Measurements from ENCODE around the gene DNAI1.

DNAI1 gene

DNA sequence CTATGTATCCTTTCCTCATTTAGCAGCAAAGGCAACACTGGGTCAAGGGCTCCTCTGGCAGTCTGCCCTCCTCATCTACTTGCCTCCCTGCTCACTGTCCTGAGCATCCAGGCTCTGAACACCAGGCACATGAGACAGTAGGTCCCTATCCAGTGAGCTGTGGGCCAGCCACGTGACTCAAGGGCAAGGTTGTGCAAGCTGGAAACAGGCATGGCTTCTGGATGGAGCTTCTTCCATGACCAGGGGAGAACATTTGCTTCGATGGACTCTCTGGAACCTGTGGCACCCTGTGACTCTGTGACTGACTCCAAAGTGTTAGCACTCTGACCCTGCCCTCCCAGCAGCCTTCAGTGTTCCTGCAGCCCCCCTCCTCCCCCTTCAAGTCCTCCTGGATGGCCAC lies 33.0 kb downstream of the DNAI1 start:
- DNase-seq, result no peak

DNA sequence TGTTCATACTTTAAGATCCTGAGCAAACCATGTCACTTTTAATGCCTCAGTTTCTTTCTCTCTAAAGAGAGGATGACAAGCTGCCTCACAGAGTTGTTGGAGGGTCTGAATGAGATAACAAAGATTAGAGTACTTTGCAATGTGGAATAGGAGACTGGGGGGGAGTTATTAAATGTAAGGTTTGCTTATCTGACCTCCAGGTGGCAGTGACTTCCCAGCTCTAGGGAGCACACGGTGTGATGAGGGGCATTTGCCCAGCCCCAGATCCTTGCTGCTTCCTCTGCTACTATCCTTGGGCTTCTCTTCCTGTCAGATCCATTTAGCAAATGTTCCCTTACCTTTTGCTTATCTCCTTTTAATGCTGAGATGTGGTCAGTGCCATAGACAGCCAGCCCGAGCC lies 33.4 kb downstream of the DNAI1 start:
- peak; percentile 13 for DNase-seq

DNA sequence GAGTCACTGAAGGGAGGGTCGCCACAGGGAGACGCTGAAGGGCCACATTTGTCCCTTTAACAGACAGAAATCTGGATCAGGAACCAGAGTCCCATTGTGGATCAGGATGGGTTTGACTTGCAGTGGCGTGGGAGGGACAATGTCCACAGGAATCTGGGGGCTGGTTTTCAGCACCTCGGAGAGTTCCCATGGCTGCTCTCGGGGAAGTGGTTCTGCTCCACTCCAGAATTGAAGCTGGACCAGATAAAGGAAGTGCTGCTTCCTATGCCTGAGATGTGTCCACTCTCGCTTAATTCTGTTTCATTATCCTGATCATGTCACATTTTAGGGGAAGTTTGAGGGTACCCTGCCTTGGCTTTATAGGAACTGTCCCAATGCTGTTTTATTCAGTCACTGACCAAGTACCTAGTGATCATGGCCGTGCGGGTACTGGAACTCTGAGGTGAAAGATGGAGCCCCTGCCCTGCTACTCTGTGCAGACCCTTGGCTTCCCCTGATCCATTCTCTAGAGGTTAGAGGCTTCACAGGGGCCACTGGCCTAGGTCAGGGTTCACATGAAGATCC lies 35.4 kb downstream of the DNAI1 start:
- DNase-seq, result no peak

GRCh38 chr9:34496149-34496712 lies 37.6 kb downstream of the DNAI1 start:
- DNase-seq, result no peak

DNA sequence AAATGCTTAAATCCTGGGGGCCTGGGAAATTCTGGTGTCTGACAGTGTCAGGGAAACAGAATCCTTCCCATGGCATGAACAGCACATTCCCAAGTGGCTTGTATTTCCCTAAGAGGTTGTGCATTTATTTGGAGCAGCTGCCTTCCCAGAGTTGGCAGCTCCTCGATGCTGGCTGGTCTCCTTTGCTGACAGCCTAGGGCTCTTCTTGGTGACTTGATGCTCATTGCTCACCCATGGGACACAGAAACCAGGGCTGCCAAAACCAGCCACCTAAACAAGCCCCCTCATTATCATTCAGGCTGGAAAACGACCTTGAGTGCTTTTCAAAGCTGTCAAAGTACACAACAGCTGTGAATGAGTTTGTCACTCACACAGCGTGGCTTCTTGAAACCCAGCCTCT lies 39.9 kb downstream of the DNAI1 start:
- DNase-seq, result no peak

- DNase-seq, result no peak
These were observed 40.5 kb downstream of the DNAI1 start for GRCh38 chr9:34499076-34499475.

GRCh38 chr9:34500623-34501267 lies 42.1 kb downstream of the DNAI1 start:
- DNase-seq, result peak; percentile 54

- DNase-seq, result no peak
These were observed 42.8 kb downstream of the DNAI1 start for GRCh38 chr9:34501372-34501771.

GRCh38 chr9:34501889-34502425 lies 43.4 kb downstream of the DNAI1 start:
- no peak for DNase-seq

DNA sequence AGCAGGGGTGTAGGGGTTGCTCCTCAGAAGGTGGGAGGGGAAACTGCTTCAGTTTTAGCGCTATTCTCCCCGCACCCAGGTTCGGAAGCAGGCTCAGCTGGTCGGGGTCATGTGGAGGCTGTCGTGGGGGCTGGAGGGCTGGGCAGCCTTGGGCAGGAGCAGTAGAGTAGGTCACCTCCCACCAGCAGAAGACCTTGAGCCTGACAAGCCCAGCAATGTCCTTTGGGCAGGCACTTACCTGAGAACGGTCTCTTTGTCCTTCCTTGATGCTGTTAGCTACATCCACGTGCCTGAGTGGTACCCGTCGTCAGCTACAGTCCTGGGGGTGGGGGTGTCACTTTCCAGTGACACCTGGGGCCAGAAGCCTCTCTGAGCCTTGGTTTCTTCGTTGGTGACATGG lies 43.9 kb downstream of the DNAI1 start:
- no peak for DNase-seq

- DNase-seq, result peak; percentile 19
These were observed 44.3 kb downstream of the DNAI1 start for GRCh38 chr9:34502891-34503290.

- DNase-seq, result no peak
These were observed 44.8 kb downstream of the DNAI1 start for GRCh38 chr9:34503406-34503805.

- no peak for DNase-seq
These were observed 46.9 kb downstream of the DNAI1 start for GRCh38 chr9:34505370-34506120.

- DNase-seq, result no peak
These were observed 48.0 kb downstream of the DNAI1 start for GRCh38 chr9:34506623-34507022.

DNA sequence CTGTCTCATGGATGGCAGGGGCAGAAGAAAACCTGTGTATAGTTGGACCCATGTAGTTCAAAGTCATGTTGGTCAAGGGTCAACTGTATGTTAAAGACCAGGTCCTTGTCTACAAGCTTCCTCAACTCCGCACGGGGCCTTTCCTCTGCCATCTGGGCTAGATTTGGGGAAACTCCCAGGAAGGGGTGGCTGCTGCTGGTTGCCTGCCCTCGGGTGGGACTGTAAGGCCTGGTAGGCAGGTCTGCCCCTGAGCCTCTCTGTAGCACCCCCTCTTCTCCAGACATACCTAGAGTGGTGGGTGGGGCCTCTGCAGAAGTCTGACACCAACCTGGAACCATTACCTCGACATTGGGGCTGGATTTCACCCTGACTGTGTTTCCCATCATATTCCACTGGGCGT lies 49.0 kb downstream of the DNAI1 start:
- DNase-seq, result no peak

DNA sequence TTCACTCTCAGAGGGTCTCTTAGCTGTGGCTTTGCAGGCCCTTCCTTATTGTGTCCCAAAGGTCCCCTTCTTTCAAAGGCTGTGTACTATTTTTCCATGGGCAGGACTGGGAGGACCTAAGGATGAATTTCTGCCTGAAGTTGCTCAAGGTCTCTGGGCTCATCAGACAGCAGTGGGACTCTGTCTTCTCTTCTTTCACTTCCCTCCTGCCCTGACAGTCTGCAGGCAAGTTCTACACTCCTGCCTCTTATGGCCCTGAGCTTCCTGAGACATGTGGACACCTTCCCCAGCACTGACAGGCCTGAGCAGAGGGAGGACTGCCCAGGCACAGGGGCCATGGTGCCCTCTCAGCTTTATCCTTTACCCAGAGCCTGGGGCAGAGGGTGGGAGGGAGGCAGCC lies 49.4 kb downstream of the DNAI1 start:
- DNase-seq, result no peak

DNA sequence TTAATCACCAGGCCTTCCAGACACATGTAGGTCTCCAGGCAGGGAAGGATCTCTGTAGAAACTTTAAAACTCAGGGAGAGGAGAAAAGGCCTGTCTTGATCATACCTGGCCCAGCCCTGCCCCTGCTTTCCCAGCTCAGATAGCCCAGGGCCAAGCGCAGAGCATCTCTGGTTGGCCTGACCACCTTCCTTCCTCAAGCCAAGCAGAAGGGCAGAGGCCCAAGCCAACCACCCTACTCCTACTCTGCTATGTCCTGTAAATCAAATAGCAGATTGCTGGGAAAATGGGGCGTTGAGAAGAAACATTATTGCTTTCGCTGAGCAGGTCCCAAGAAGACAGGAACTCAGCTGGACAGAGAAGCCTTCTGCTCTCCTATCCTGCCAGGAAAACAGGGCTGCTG lies 49.9 kb downstream of the DNAI1 start:
- no peak for DNase-seq

DNA sequence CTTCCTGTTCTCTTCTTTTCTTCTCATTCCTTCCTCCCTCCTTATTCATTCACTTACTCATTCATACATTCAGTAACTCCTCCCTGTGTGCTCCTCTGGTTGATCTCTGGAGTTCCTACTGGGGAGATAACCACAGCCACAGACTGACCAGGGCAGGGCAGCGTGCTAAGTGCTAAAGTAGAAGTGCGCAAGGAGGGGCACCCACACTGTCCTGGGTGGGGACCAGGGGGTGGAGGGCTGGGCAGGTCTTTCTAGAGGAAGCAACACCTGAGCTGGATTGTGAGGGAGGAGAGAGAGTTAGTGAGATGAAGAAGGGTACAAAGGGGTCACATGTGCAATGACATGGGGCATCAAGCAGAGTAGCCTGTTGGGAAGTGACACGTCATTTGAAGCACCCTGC lies 50.3 kb downstream of the DNAI1 start:
- DNase-seq, result no peak

DNA sequence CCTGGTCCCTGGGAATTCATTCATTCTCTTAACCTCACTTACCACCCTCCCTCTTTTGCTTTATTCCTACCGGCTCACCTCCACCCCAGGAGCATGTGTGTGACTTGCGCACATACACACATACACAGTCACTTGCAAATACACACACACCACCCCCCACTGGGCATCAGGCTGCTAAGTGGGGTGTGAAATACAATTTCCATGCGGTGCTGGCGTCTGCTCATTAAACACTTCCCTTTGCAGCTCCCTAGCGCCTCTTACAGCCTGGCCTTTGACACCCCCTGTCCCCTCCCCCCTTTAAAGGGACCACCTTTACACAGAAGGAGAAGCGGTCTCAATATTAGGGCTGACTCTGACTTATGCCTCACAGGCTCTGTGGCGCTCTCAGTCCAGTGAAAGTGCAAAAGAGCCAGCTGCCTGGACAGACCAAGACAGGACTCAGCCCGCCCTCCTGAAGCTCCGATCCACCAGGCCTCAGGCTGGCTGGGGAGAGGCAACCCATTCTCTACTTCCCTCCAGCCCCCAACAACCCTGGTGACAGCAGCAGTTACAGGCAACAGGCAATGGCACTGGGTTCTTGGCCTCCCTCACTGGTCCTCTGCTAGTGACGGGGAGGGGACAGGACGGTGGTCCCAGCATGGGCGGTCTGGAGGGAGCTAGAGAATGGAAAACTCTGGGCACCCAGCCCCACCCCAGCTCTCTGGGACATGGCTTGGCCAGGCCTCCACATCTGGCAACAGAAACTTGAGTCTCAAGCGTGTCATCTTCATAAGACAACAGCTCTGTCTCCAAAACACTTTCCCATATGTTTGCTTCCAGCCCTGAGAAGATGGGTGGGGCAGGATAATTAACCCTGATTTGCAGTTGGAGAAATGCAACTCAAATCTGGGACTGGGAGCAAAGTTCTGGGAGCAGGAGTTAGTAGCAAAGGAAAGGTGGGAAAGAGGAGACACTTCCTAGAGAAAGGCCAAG lies 52.2 kb downstream of the DNAI1 start:
- peak; percentile 69 for DNase-seq

DNA sequence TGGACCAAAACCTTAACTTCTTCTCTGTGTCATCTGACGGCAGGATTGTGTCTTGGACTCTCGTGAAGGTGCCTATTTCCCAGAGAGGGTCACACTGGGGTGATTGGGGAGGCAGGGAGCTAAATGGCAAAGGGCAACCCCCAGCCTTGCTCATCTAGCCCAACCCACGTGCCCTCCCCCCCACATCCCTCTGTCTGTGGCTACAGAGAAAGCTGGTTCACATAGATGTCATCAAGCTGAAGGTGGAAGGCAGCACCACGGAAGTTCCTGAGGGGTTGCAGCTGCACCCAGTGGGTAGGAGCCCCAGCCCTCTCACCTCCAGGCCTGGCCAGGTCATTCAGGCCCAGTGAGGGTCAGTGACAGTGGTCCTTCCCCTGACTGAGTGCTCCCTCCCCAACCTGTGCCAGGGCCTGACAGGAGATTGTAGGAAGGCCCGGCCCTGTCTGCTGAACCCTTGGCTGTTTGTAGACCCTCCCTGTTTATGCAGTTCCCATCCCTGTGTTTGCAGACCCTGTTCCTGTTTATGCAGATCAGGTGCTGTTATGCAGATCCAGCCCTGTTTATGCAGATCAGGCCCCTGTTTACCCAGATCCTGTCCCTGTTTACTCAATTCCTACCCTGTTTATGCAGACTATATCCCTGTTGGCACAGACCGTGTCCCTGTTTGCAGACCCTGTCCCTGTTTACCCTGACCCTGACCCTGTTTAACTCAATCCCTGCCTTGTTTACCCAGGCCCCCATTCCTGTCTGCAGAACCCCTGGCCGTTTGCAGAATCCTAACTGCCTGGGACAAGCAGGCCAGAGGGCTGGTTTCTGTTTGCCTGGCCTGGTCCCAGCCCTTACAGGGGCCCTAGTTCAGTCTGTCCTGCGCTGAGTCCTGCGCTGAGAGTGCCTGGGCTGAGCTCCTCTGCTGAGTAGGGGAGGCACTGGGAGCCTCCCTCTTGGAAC lies 53.8 kb downstream of the DNAI1 start:
- no peak for DNase-seq

DNA sequence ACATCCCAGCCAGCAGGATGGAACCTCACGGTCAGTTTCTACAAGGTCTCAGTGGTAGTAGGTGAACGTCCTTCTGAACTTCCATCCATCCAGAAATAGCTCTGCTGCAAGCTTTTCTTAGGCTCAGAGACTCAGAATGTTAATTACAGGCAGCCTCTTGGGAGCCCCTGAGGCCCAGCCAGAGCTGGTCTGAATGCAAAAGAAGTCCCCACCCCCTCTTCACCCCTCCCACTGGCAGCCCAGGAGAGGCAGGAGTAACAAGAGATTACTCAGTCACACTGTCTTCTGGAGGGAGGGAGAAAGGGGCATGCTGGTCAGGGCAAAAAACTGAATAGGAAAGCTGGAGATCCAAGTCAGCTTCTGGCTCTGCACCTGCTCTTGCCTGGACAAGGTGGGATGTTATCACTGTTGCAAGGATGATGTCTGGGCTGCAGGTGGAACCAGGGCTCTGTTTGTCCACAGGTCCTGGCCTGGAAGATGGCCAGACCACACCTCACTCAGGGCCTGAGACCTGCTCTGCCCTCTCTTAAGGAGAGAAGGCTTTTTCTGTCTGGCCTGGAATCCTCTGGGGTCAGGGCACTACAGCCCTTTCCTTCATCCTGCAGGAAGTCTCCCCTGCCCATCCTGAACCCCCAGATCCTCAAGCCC lies 55.1 kb downstream of the DNAI1 start:
- DNase-seq, result peak; percentile 79

Measured in NCI-H146 (cell line).